Measurements from ENCODE around the gene SNX20.

Gene SNX20

DNA sequence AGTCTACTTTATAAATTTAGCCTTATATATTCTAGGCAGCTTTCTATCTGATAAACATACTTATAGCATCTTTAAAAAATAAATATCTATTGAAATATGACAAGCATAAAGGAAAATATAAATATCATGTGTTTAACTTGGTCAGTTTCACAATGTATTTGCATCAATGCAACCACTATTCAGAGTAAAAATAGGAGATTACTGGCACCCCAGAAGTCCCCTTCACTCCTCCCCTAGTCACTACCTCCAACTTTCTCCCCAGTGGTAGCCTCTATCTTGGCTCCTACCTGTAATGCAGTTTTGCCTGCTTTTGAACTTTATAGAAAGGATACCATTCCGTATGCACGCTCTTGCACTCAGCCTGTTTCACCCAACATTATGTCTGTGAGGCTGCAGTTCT lies 9.1 kb upstream of the SNX20 start:
- no peak for DNase-seq (ENCODE audit: low read depth)
- TF ChIP-seq, protein P1, sequence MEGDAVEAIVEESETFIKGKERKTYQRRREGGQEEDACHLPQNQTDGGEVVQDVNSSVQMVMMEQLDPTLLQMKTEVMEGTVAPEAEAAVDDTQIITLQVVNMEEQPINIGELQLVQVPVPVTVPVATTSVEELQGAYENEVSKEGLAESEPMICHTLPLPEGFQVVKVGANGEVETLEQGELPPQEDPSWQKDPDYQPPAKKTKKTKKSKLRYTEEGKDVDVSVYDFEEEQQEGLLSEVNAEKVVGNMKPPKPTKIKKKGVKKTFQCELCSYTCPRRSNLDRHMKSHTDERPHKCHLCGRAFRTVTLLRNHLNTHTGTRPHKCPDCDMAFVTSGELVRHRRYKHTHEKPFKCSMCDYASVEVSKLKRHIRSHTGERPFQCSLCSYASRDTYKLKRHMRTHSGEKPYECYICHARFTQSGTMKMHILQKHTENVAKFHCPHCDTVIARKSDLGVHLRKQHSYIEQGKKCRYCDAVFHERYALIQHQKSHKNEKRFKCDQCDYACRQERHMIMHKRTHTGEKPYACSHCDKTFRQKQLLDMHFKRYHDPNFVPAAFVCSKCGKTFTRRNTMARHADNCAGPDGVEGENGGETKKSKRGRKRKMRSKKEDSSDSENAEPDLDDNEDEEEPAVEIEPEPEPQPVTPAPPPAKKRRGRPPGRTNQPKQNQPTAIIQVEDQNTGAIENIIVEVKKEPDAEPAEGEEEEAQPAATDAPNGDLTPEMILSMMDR (IDR thresholded peaks at IDR 0.05; ENCODE audit: low read length, missing control alignments): no peak
- no peak overlapping the region for H3K4me3 ChIP-seq (replicated peaks; ENCODE audit: low read depth, low read length)

DNA sequence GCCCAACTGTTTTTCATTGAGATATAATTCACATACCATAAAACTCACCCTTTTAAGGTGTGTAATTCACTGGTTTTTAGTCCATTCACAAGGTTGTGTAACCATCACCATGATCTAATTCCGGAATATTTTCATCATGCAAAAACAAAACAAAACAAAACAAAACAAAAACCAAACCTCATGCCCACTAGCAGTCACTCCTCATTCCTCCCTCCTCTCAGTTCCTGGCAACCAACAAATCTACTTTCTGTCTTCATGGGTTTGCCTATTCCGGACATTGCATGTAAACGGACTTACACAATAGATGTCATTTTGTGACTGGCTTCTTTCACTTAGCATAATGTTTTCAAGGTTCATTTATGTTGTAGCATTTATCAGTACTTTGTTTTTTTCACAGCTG lies 7.8 kb upstream of the SNX20 start:
- TF ChIP-seq, protein P1 (IDR thresholded peaks at IDR 0.05; ENCODE audit: low read length, missing control alignments): no peak
- no peak for DNase-seq (ENCODE audit: low read depth)
- no peak overlapping the region for H3K4me3 ChIP-seq (replicated peaks; ENCODE audit: low read depth, low read length)

DNA sequence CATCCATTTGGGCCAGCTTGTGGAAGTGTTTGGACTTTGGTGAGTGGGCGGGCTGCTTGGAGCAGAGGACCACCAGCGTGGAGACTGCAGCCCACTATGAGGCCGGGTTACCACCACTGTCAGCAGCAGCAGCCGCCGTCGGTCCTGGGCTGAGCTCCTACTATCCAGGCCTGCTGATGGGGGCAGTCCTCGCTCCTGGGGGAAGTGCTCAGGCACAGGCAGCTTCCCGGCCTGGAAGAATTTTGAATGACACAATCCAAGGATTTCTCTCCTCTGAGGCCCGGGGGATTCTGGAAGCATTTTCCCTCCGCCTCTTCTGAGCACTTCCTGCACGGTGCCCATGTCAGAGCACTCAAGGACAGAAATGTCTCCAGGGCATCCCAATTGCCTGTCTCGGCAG lies 7.0 kb upstream of the SNX20 start:
- TF ChIP-seq, protein P1 (IDR thresholded peaks at IDR 0.05; ENCODE audit: low read length, missing control alignments): no peak
- no peak for DNase-seq (ENCODE audit: low read depth)
- no peak overlapping the region for H3K4me3 ChIP-seq (replicated peaks; ENCODE audit: low read depth, low read length)

DNA sequence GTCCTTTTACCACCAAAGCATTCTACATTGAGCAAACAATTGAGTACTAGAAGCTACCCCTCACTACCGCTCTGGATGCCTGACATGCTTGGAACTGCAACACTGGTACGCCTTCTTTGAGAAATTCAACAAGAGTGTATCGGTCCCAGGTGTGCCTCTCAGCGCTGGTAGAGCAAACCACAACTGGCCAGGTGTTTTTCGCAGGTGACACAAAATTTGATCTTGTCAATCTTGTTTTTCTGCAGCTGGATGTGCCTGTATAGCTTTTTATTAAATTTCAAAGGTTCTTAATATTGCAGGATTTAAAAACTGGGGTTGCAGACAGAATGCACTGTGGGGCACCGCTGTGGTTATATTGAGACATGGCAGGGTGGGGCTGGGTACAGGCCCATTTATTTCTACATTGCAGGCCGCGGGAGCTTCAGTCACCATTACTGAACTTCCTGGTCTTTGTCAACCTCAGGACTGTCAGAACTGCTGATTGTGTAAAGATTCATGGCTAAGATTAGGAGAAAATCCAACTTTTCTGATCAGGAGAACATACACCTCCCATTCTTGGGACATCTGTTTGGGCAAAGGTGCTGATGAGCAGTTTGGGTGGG lies 4.5 kb upstream of the SNX20 start:
- DNase-seq (ENCODE audit: low read depth): no peak
- no peak overlapping the region for H3K4me3 ChIP-seq (replicated peaks; ENCODE audit: low read depth, low read length)

DNA sequence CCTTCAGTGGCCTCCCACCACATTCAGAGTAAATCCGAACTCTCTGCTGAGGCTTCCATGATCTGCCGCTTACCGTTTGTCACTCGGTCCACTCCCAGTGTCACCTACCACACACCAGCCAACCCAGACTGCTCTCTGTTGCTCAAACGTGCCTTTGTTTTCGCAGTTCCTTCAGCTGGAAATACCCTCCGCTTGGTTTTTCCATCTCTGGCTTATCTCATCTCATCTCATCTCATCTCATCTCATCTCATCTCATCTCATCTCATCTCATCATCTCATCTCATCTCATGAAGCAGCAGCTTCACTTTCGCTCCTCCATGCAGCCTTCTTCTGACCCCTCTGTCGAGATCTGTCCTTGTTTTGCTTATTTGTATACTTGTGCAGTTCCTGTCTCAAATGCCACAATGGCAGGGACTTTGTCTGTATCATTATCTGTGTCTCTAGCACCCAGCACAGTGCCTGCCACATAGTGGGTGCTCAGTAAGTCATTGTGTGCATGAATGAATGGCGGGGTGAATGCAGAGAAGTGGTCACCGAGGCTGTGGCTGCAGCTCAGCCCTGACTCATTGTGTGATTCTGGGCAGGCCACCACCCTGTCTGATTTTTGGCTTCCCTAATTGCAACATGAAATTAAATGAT lies 3.8 kb upstream of the SNX20 start:
- TF ChIP-seq, protein P1 (IDR thresholded peaks at IDR 0.05; ENCODE audit: low read length, missing control alignments): no peak
- H3K4me3 ChIP-seq (replicated peaks; ENCODE audit: low read depth, low read length): no peak overlapping the region
- DNase-seq (ENCODE audit: low read depth): no peak

More for the DNA sequence above, 4.5 kb upstream of the SNX20 start:
- TF ChIP-seq, protein P1 (IDR thresholded peaks at IDR 0.05; ENCODE audit: low read length, missing control alignments): no peak

DNA sequence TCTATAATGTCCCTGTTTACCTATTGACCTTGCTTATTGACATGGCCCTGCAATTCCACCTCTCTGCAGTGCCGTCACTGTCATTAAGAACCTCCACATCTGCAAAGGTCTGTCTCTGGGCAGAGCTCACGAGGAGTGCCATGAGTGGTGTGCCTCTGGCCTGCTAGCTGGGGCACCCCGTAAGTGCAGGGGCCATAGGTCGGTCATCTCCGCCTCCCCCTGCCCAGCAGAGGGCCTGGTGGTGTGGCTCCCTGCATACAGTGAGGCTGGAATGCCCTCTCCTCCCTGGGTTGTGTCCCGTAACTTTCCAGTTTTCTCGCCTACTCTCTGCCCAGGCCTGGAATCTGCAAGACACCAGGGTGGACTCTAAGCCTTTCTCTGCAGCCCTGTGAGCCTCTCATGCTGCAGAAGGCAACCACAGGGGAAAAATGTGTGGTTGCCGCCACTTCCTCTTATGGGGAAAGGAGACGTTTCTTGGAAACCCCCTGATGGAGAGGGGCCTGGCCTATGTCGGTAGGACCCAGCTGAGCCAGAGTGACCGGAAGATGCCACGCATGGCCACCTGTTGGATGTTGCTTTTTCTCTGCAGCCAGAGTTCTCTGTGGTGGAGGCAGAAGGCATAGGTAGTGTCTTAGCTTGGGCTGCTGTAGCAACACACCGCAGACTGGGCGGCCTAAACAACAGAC lies 2.7 kb upstream of the SNX20 start:
- no peak overlapping the region for H3K4me3 ChIP-seq (replicated peaks; ENCODE audit: low read depth, low read length)
- no peak for DNase-seq (ENCODE audit: low read depth)

More for the DNA sequence above, 2.7 kb upstream of the SNX20 start:
- TF ChIP-seq, protein P1 (IDR thresholded peaks at IDR 0.05; ENCODE audit: low read length, missing control alignments): no peak
